Measurements from ENCODE around the gene SVEP1.

DNA sequence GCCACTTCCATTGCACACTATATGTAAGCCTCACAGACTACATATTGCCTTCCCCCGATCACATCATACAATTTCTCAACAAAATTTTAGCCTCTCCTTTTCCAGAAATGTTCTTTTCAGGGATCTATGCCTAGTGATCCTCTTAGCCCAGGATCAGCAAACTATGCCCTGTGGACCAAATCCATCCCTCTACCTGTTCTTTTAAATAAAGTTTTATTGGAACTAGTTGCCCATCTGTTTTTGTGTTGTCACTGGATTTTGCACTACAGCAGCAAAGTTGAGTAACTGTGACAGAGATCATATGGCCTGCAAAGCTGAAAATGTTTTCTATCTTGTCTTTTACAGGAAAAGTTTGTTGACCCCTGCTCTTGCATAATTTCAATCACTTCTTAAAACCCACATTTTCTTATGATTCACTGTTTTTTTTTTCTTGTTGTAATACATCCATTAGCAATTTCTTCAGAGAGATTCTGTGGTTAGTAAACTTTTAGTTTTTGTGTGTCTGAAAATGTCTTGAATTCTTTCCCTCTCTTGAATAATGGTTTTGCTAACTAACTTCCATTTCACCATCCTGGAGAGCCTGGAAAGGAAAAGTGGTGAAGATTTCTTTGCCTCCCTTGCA is 248.9 kb downstream of the SVEP1 start:
- TF ChIP-seq, protein P1, sequence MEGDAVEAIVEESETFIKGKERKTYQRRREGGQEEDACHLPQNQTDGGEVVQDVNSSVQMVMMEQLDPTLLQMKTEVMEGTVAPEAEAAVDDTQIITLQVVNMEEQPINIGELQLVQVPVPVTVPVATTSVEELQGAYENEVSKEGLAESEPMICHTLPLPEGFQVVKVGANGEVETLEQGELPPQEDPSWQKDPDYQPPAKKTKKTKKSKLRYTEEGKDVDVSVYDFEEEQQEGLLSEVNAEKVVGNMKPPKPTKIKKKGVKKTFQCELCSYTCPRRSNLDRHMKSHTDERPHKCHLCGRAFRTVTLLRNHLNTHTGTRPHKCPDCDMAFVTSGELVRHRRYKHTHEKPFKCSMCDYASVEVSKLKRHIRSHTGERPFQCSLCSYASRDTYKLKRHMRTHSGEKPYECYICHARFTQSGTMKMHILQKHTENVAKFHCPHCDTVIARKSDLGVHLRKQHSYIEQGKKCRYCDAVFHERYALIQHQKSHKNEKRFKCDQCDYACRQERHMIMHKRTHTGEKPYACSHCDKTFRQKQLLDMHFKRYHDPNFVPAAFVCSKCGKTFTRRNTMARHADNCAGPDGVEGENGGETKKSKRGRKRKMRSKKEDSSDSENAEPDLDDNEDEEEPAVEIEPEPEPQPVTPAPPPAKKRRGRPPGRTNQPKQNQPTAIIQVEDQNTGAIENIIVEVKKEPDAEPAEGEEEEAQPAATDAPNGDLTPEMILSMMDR (IDR thresholded peaks at IDR 0.05; ENCODE audit: borderline replicate concordance, extremely low read depth, low read length, poor library complexity, severe bottlenecking), result no peak
- TF ChIP-seq EZH2 (IDR thresholded peaks at IDR 0.05; ENCODE audit: borderline replicate concordance, low read depth, low read length, severe bottlenecking), result no peak
